CD4-positive, alpha-beta T cell treated with Interleukin-21 for 1 hour (primary cell): Measurements from ENCODE around the gene FAR2.
"Not testable (repeated sequence)": the region's sequence is repeated elsewhere in the genome, so short reads cannot be mapped to it uniquely, and the experiment has no call there.

Experiments used
- DNase-seq: peaks from one replicate; pipeline ENCODE4 v3.0.0-alpha.2; 2020

Gene FAR2

DNA sequence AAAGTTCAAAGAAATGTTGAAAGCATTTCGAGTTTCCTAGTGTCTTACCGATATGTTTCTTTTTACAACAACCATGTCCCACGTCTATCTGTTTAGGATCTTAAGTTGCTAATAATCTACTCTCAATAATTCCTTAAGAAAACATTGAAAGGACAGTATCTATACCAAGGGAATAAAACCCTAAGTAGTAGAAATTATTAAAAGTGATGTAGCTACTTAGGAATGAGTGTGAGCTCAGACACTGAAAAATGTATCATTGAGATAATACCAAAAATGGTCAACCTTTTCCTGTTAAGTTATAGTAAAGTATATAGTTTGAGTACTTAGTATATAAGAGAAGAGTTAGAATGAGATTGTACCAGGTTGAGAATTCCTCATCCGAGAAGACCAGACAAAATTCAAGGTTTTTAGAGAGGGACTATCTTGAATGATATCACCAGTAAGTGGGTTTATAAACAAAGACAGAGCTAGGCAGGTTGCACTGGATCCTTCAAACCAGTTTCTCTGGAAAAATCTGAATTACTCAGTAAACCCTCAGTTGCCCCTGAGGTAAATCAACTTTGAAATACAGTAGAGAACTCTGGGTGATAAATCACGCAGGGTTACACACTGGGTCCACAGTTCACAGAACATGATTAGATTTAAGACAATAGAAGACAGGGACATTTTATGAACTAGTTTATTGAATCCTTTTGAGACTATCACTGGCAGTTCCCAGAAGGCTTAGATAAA is 135.1 kb downstream of the FAR2 start:
- DNase-seq: no peak

DNA sequence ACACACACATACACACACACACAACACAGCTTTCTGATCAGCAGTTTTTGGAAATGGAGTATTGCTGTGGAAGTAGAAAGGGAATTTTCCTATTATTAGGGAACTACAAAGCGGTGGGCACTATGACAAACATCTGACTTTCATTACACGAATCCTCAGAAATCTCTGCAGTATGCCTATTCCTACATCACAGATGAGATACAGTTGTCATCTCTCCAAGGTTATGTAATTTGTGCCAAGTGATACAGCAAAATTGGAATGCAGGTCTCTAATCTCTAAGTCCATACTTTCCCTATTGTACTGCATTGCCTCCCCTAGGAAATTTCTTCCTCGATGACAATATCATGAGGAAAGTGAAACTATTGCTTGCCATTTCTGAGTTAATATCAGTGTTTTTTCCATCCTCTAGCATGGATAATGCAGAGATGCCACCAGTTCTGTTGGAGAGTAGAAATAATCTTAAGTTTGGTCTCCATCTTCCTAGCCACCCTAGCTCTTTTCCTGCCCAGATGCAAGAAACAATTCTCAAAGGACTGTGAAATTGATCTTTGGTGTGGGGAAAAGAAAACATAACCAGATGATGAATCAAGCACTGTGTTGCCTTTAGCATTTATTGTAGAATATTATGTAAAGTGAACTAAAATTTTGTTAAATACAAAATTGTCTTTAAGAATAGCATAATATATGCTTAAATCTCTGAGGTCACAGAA is 137.2 kb downstream of the FAR2 start:
- no peak for DNase-seq

DNA sequence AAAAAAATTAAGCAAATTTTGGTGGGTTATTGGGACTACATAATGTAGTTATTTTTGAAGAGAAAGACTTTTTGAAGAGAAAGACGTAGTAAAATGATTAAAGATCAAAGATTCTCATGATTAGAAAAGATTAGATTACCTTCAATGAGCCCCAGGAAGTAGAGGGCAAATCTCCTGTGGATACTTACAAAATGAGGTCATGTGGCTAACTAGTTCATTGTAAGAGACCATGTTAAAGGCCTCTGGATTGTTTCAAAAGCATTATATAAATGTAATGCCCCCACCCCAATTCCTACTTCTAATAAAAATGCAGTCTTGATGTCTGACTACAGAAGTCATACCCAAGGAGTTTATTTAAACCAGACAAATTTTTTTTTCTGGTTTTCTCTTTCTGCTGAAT is 138.5 kb downstream of the FAR2 start:
- no peak for DNase-seq

DNA sequence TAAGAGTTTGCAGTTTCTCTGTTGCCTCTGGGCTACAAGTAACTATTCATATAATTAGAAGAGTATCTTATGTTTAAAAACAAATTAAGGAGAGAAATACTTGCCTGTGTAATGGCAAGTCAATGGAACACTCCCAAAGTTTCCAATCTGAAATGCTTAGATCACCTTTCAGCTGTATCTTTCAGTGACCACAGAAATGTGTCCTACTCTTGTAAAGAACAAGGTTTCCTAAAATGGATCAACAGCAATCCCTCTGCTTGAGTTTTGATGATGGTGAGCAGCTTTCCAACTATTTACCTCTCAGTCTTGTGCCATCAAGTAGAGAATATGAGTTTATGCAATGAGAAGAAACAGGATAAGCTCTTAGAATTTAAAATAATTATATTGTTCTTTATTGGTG is 139.0 kb downstream of the FAR2 start:
- no peak for DNase-seq

DNA sequence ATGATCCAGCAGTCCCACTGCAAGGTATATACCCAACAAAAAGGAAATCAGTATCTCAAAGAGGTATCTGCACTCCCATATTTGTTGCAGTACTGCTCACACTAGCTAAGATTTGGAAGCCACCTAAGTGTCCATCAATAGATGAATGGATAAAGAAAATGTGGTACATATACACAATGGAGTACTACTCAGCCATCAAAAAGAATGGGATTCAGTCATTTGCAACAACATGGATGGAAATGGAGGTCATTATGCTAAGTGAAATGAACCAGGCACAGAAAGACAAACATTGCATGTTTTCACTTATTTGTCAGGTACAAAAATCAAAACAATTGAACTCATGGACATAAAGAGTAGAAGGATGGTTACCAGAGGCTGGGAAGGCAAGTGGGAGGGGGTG is 141.4 kb downstream of the FAR2 start:
- not testable (repeated sequence) for DNase-seq

DNA sequence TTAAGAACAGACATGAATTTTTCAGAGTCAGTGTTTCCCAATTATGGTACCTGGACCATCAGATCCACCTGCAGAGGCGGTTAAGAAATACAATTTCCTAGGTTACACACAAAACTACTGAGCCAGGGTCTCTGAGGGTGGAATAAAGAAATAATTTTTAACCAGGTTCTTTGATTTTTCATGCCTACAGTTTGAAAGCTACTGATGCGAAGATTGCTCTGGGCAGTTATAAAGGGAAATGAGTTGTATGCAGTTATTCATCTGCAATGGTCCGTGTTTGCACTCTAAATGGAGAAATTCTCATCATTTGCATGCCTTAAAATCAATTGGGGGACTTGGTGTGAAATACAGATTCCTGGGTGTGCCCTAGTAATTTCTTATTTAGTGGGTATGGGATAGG is 142.1 kb downstream of the FAR2 start:
- DNase-seq: no peak

DNA sequence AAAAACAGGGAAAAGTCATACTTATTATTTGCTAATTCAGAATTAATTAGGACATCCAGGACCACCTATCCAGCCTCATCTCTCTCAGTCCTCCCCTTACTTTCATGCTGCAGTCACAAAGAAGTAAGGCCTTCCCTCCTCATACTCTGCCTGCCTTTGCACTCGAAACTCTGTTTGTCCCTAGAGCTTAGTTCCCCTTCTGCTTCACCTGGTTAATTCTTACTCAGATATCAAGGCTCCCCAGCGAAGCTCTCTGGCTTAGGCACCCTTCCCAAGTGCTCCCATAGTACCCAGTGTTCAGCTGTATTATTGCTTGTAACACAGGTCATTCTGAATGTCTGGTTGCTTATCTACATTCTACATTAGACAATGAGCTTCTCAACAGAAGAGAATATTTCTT is 150.6 kb downstream of the FAR2 start:
- no peak for DNase-seq

DNA sequence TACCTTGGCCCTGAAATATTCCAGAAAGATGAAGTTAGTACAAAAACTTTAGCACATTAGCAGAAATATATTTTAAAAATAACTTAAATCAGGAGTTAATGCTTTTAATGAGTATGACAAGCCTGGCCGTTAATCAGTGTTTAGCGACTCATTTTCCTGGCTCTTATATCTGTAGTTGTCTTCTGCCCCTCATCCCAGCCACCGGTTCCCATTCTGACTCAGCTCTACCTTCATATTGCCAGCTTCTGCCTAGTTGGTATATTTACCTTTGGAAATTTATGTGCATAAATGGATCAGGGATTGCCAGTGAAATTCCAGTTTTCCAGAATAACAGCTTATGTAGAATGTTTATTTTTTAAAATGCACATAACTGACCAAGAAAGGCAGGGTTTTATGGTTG is 152.0 kb downstream of the FAR2 start:
- DNase-seq: no peak

DNA sequence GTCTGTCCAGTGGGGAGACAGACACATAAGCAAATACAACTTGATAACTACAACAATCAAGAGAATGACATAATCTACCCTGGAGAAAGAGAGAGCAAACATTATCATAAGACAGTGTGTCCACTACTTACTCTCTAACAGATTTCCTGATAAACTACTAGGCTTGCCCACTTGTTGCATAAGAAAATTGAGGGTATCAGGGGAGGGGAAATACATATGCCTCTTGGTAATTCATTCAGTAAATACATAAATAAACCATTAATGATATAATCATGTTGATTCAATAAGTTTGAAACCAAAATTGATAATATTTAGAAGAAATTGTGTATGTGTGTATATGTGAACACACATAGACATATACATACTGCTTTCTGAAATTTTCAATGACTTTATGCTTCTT is 155.3 kb downstream of the FAR2 start:
- DNase-seq: no peak

DNA sequence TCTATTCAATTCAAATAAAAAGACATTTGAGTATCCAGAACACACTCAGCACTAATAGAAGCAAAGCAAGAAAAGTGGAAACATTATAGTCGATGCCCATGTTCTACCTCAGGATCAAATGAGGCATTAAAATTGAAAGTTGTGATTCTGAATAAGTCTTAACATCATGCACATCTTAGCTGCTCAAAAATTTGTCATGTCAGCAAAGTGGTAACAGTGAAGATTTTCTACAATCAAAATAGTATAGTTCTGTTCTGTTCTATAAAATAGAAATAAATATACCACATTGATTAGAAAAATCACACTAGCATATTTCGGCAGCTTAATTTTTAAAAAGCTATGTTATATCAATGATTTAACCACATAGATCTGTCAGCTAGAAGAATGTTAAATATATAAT is 157.2 kb downstream of the FAR2 start:
- no peak for DNase-seq

DNA sequence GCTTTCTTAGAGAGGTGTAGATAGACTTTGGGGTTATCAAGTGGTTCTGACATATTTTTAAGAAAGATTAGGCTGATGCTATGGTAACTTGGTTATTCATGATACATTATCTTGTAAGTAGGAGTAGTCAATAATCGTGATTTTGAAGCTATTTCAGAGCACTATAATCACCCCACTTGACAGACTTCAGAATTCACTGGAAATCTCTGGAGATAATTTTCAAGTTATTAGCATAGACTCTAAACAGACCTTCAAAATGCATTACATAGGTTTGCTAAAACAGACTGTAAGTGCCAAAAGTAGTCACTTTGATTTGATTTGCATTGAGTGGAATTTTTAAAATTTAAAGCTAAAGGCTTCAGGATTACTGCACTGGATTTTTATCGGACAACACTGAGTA is 157.6 kb downstream of the FAR2 start:
- DNase-seq: no peak

DNA sequence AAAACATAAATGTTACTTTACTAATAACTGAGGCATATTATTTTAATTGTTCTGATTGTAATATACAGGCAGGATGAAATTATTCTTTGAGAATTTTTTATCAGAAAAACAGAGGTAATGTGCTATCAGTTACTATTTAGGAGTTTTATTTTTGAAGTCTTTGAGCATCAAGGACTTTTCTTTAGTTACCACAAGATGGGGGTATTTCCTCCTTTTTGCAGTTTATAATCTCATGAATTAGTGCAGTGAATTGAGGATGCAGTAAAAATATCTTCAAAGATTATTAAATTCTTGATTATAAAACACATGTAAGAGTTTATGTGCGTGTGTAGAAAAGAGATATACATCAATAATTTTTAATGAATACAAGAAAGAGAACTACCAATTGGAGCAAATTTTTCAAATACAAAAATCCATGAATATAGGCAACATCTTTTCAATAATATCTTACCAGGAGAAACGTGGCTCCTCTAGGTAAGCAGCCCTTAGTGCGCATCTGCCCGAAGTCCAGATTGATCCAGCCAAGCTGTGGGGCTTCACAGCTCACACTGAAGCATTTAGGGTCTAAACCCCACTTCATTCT is 160.3 kb downstream of the FAR2 start:
- peak; percentile 6 for DNase-seq

DNA sequence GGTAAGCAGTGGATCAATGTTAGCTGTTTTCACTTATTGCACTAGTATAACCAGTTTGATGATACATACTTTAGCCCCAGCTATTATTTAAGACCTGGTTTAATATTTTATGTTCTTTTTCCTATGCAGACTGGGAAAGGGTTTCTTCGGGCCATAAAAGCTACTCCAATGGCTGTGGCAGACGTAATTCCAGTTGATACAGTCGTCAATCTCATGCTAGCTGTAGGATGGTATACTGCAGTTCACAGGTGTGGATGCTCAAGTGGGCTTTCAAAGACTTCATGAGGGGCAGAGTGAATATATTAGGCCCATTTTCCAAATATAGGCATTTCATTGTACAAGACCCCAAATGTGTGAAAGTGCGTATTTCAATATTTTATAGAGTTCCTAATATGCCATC is 161.8 kb downstream of the FAR2 start:
- no peak for DNase-seq

DNA sequence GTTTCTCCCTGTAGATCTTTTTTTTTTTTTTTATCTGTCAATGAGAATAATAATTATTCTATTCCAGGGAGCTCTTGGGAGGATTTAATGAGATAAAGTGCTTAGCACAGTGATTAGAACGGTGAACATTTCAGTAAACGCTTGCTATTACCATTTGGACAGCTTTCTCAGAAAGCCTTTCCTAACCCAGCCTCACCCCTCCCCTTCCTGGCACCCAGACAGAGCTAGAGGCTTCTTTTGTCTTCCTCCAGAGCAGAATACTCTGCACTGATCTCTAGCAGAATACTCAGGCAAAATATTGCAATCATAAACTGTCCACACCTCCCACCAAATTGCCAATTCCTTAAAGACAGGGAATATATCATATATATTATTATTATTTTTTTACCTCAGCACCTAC is 165.3 kb downstream of the FAR2 start:
- DNase-seq: no peak

DNA sequence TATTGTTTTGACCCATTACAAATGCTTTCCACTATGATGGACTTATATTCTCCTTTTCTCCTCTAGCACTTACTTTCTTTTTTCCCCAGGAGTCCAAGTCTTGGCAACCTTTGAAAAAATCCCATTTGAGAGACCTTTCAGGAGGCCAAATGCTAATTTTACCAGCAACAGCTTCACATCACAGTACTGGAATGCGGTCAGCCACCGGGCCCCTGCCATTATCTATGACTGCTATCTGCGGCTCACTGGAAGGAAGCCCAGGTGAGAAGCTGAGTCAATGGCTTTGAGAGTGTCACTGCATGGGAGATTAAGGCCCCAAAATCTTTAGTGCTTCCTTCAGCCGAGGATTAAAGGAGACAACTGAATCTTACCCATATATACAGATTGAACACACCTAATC is 167.7 kb downstream of the FAR2 start:
- no peak for DNase-seq

DNA sequence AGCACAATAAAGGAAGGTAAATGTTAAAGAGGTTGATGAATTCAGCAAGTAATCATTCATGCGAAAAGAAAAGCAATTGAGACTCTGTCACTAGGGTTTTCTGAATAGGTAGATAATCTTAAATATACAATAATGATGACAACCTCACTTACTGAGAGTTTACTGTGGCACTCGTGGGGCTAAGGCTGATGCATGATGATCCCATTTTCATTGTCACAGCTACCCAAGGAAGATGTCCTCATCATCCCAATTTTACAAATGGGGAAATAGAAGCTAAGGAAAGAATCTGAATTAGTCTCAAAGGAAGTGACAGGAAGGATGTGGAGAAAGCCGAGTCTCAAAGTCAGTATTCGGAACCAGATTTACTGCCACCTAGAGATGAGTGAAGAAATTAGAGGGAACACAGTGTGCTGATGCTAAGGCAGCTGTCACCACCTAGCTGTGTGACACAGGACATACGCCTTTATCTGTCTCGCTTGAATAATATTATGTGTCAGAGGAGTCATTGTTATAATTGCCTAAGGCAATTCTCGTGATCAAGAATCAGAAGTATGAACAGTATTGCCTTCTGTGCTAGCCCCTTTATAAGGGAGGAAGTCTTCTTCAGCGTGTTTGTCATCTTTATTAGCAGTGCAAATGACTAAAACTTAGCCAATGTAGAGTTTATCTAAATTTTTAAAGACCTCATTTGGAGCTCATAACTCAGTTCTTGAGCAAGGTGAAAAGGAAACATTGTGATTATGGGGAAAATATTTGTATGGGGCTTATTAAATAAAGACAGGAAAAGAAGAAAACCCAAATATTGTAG is 168.7 kb downstream of the FAR2 start:
- DNase-seq: peak; percentile 77

DNA sequence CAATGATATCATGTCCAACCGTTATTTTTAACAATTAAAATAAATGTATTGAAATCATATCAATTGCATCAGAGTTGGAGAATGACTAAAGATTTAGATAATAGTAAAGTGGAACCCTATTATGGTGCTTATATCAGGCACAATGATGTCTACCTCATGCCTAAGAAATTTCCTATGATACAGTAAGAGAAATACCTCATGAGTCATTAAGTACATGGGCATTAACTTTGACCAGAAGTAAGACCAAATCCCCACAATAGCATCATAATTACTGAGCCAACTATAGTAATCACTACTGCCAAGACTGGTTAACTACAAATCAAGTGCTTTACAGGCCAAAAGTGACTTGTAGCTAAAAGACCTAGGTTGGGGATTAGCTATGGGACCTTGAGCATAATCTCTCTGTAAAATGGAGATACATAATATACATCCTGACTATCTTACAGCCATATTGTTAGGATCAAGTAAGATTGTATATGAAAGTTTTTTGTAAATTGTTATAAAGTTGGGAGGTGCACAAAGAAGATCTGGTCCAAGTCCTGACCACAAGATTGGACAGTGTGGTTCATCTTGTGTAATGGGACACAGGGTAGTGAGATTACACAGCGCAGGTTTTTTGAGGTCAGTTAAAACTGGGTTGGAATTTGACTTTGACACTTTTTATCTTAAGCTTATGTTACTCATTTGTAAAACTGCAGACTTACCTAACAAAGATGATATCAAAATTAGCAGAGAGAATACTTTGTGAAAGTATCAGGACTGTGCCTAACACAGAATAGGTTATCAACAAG is 171.4 kb downstream of the FAR2 start:
- no peak for DNase-seq

DNA sequence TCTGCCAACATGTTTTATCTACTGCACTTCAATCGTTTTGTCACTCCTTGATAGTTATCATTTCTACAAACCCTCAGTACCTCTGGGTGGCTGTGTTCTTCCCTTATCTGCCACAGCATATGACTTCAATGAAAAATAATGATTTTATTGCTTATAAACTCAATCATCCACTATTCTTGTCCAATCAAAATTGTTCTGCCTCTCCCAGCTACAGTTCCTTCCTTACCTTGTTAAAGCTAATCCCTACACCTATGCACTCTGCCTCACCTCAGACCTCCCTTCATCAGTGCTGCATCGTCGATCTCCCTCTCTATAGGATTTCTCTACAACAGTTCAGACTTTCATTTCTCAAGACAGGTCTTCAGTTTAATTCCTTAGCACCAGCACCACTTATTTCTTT is 173.1 kb downstream of the FAR2 start:
- no peak for DNase-seq

DNA sequence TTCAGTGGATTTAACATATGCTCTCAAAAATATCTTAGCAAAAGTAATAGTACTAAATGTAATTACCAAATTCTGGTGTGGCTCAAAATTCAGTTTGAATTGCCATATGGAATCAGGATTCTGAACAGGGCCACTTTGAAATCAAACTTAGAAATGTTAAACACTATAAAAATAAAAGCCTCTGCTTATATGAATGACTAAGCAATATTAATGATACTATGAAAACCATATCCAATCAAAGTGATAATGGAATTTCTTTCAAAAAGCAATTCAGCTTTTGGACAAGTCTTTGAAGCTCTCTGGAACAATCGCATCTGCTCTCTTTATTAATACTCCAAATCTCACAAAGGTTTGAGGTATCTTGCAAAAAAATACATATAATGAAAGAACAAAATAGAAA is 180.3 kb downstream of the FAR2 start:
- DNase-seq: no peak

DNA sequence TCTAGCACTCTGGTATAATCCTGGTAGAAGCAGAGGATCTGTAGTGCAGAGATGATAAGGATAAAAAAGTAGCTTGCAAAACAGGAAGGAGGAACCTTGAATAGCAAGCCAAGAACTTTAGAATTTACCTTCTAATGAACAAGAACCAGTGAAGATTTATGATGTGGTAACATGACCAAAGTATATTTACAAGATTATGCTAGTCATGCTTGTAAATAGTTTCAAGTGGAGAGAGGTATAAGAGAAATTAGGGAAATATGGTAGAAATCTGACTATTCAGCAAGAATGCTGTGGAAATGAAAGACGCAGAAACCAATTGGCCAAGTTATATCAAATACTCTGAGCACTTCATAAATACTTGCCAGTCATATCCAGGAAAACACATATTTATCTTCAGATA is 184.1 kb downstream of the FAR2 start:
- DNase-seq: no peak

DNA sequence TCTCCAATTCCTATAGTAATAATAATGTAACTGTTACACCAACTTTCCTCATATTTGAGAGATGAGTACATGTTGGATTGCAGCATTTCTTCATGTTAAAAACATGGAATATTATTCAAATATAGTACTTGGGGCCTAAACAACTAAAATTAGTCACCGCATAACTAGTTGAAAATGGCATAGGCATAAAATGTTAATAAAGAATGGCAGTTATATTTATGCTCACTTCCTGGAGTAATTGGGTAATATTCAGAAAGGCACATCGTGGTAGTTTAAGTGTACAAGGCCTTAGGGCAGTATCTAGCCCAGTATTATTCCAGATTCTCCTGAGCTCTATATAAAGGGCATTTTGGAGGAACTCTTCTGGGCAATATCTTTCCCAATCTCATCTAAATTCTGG is 185.9 kb downstream of the FAR2 start:
- no peak for DNase-seq

DNA sequence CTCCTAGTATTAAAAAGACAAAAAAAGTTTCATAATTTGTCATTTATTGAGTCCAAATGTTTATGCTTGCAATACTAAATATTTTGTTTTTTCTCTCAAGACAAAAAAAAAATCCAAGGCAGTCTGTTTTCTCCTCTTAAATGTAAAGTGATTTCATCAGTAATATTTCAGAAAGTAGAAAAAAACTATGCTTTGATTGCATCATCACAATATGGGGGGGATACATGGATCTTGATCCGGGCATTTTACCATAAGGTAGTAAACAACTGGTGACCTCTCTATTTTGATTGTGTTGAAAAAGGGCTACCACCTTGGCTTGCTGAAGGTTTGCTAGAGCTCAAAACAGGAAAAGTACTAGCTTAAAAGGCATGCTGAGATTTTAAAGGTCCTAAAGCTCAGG is 188.2 kb downstream of the FAR2 start:
- no peak for DNase-seq
